ENCODE measurements around the gene ELF1.

ELF1 gene

GRCh38 chr13:41061075-41061913, 42.2 kb upstream of the ELF1 start, which contains the start of gene WBP4:
WBP4 (plus strand) TSS chr13:41061509; CDS start chr13:41061674, 165 bp downstream.
- TF ChIP-seq CTCF (IDR thresholded peaks at IDR 0.05): peak; percentile 16
- Histone ChIP-seq H2AFZ (peak within 1 kb of the TSS; percentile 93), H3K4me1 (no peaks in the 10 kb centered on the region), H3K79me2 (peaks cover 11% of the 10 kb centered on the region), H3K9me3 (ENCODE audit: control insufficient read depth, low read length) (no peaks in the 10 kb centered on the region), H3K36me3 (ENCODE audit: control insufficient read depth, insufficient read depth, low read length) (no peaks in the 10 kb centered on the region), H3K4me2 (ENCODE audit: low read length) (peak within 1 kb of the TSS; percentile 89), H3K27ac (peak within 1 kb of the TSS; percentile 98), H3K4me3 (ENCODE audit: low read depth, low read length) (peak within 1 kb of the TSS; percentile 95), H3K9ac (peak within 1 kb of the TSS; percentile 91), H3K27me3 (ENCODE audit: control insufficient read depth, insufficient read depth, low read length) (no peaks in the 10 kb centered on the region)

GRCh38 chr13:41060724-41061074, 41.6 kb upstream of the ELF1 start:
- peak overlapping the region; percentile 93 for H2AFZ ChIP-seq
- no peaks in the 10 kb centered on the region for H3K9me3 ChIP-seq (ENCODE audit: control insufficient read depth, low read length)
- H3K27ac ChIP-seq: peak overlapping the region; percentile 98
- H3K27me3 ChIP-seq (ENCODE audit: control insufficient read depth, insufficient read depth, low read length): no peaks in the 10 kb centered on the region
- H3K4me3 ChIP-seq (ENCODE audit: low read depth, low read length): peak overlapping the region; percentile 95
- peak overlapping the region; percentile 91 for H3K9ac ChIP-seq
- H3K36me3 ChIP-seq (ENCODE audit: control insufficient read depth, insufficient read depth, low read length): no peaks in the 10 kb centered on the region
- no peaks in the 10 kb centered on the region for H3K4me1 ChIP-seq
- TF ChIP-seq CTCF (IDR thresholded peaks at IDR 0.05): no peak
- peaks cover 15% of the 10 kb centered on the region for H3K79me2 ChIP-seq
- H3K4me2 ChIP-seq (ENCODE audit: low read length): peak overlapping the region; percentile 89

GRCh38 chr13:41060082-41060723, 41.1 kb upstream of the ELF1 start:
- Histone ChIP-seq H3K79me2 (peaks cover 15% of the 10 kb centered on the region), H2AFZ (peak overlapping the region; percentile 93), H3K4me3 (ENCODE audit: low read depth, low read length) (peak overlapping the region; percentile 95), H3K27me3 (ENCODE audit: control insufficient read depth, insufficient read depth, low read length) (no peaks in the 10 kb centered on the region), H3K9ac (peak overlapping the region; percentile 91), H3K4me2 (ENCODE audit: low read length) (peak overlapping the region; percentile 89), H3K9me3 (ENCODE audit: control insufficient read depth, low read length) (no peaks in the 10 kb centered on the region), H3K36me3 (ENCODE audit: control insufficient read depth, insufficient read depth, low read length) (no peaks in the 10 kb centered on the region), H3K27ac (peak overlapping the region; percentile 98), H3K4me1 (no peaks in the 10 kb centered on the region)
- TF ChIP-seq CTCF (IDR thresholded peaks at IDR 0.05): no peak

GRCh38 chr13:41059456-41060081, 40.5 kb upstream of the ELF1 start:
- Histone ChIP-seq H3K79me2 (peaks cover 15% of the 10 kb centered on the region), H3K36me3 (ENCODE audit: control insufficient read depth, insufficient read depth, low read length) (no peaks in the 10 kb centered on the region), H3K4me2 (ENCODE audit: low read length) (peak overlapping the region; percentile 89), H3K9ac (peak overlapping the region; percentile 24), H3K4me3 (ENCODE audit: low read depth, low read length) (peak overlapping the region; percentile 95), H3K27ac (peak overlapping the region; percentile 98), H2AFZ (peak overlapping the region; percentile 93), H3K9me3 (ENCODE audit: control insufficient read depth, low read length) (no peaks in the 10 kb centered on the region), H3K27me3 (ENCODE audit: control insufficient read depth, insufficient read depth, low read length) (no peaks in the 10 kb centered on the region), H3K4me1 (no peaks in the 10 kb centered on the region)
- no peak for TF ChIP-seq CTCF (IDR thresholded peaks at IDR 0.05)

Data from parathyroid adenoma (tissue), 2 donors.